Measurements from ENCODE around the gene PLCXD3. TPM values are rescaled to one million over a fixed set of nuclear protein-coding genes. Genes with fewer than 3 reads are reported as not detected.

The PLCXD3 gene
- total and polyA plus RNA-seq, 2 of the 8 experiments (the other 6 are each of a cell fraction or from before 2014, with no cell fraction given) = 0.03 to 0.07 TPM

GRCh38 chr5:41337216-41337615 lies 173.2 kb downstream of the PLCXD3 start:
- Histone ChIP-seq H4K5ac (ENCODE audit: insufficient read length, low read depth, low read length) (no peak overlapping the region), H3K27me3 (replicated peaks in 1 of 4; ENCODE audit: control insufficient read depth in 3 of 4, extremely low read depth in 1 of 4, insufficient read depth in 3 of 4, low read length in 3 of 4) (no peaks in the 10 kb centered on the region), H3K4me3 (ENCODE audit: extremely low read depth in 1 of 4, insufficient read depth in 2 of 4, low read depth in 3 of 4, low read length in 4 of 4) (no peak overlapping the region), H2BK5ac (ENCODE audit: low read depth, low read length) (no peak overlapping the region), H3K79me2 (ENCODE audit: control insufficient read depth in 1 of 2, insufficient read depth in 2 of 2, low read length in 2 of 2) (no peaks in the 10 kb centered on the region), H3K9ac (replicated peaks in 1 of 4; ENCODE audit: extremely low read depth in 1 of 4, low read depth in 3 of 4, low read length in 3 of 4) (no peak overlapping the region), H3K23ac (ENCODE audit: insufficient read length) (no peak overlapping the region), H3K18ac (ENCODE audit: extremely low read depth, low read length) (no peak overlapping the region), H3K23me2 (ENCODE audit: low read depth, low read length) (no peaks in the 10 kb centered on the region), H3K14ac (ENCODE audit: insufficient read length) (no peak overlapping the region), H4K8ac (ENCODE audit: extremely low read depth, insufficient read depth, low read length) (no peak overlapping the region), H3K56ac (replicated peaks; ENCODE audit: insufficient read length, low read depth, low read length) (no peak overlapping the region), H2BK120ac (replicated peaks; ENCODE audit: low read depth, low read length) (no peak overlapping the region), H3K4me2 (ENCODE audit: insufficient read depth in 1 of 2, low read depth in 2 of 2, low read length in 2 of 2) (no peak overlapping the region), H3K4ac (replicated peaks; ENCODE audit: insufficient read length, low read depth, low read length) (no peak overlapping the region), H3K4me1 (replicated peaks in 1 of 4; ENCODE audit: control insufficient read depth in 3 of 4, insufficient read depth in 4 of 4, low read length in 3 of 4) (peaks cover 0 to 7% (median 2%) of the 10 kb centered on the region in 4 experiments; a peak in 2 of 7 replicates), H3K27ac (ENCODE audit: low read depth, low read length) (no peak overlapping the region), H2AK5ac (ENCODE audit: low read depth, low read length) (no peak overlapping the region), H2AFZ (ENCODE audit: low read length) (no peak overlapping the region), H3K36me3 (ENCODE audit: control insufficient read depth in 2 of 4, insufficient read depth in 4 of 4, low read length in 3 of 4) (no peaks in the 10 kb centered on the region), H4K20me1 (replicated peaks in 1 of 2; ENCODE audit: control insufficient read depth in 1 of 2, insufficient read depth in 2 of 2, low read length in 2 of 2) (no peaks in the 10 kb centered on the region), H2BK20ac (ENCODE audit: low read length) (no peak overlapping the region), H4K91ac (replicated peaks; ENCODE audit: insufficient read length, low read length) (no peak overlapping the region), H3K9me3 (ENCODE audit: insufficient read depth in 2 of 2, low read depth in 1 of 2, low read length in 1 of 2) (no peaks in the 10 kb centered on the region), H2BK15ac (ENCODE audit: low read length) (no peak overlapping the region), H2BK12ac (ENCODE audit: low read depth, low read length) (no peak overlapping the region), H3K79me1 (ENCODE audit: low read depth, low read length) (no peaks in the 10 kb centered on the region)
- ChIA-PET POLR2A (ENCODE audit: partially characterized antibody) (no interaction called here), CTCF (ENCODE audit: partially characterized antibody) (interaction anchor here (1.4 to 2.4 kb wide), 2 partner anchors 10 to 433 kb away, joined by 4 to 8 read pairs; no protein-coding TSS in a partner anchor)
- DNase-seq (ENCODE audit: low read depth in 1 of 2, low spot score in 2 of 2) (no peak), FAIRE-seq (no peak)
- TF ChIP-seq KDM1A (IDR thresholded peaks at IDR 0.05; ENCODE audit: borderline replicate concordance, low read length) (no peak), JUN (IDR thresholded peaks at IDR 0.05; ENCODE audit: low read depth, low read length) (no peak), CTBP2 (IDR thresholded peaks at IDR 0.05; ENCODE audit: borderline replicate concordance, insufficient read depth, insufficient read length, low read length) (no peak), CREB1 (IDR thresholded peaks at IDR 0.05) (no peak), ASH2L (IDR thresholded peaks at IDR 0.05; ENCODE audit: low read length) (no peak), FOSL1 (IDR thresholded peaks at IDR 0.05; ENCODE audit: insufficient read depth, low read depth, low read length) (no peak)
